ENCODE data around the gene GNS.

GNS gene

DNA sequence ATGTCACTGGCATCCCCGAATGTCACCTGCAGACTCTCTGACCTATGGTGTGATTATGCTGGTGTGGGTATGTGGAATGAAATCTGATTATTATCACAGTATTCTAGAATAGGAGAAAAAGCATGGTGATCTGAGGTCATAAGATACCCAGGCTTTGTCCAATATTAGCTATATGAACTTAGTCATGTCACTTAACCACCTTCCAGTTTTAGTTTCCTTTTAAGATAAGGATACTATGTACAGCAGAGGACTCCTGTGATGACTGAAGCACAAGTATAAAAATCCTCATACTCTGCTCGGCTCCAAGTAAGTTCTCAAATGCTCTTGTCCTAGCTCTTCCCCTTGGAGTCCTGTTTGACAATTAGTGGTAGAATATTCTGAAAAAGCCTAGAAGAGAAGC lies 2.8 kb downstream of the GNS start:
- no peak for FAIRE-seq

GRCh38 chr12:64753427-64753826 lies 5.8 kb downstream of the GNS start:
- DNase-seq (ENCODE audit: insufficient read length, low spot score) (no peak), FAIRE-seq (no peak)
- TF ChIP-seq CTCF (IDR thresholded peaks at IDR 0.05; ENCODE audit: insufficient read depth, missing control alignments): no peak

More for the DNA sequence above, 2.8 kb downstream of the GNS start:
- DNase-seq (ENCODE audit: insufficient read length, low spot score): no peak
- no peak for TF ChIP-seq CTCF (IDR thresholded peaks at IDR 0.05; ENCODE audit: insufficient read depth, missing control alignments)

DNA sequence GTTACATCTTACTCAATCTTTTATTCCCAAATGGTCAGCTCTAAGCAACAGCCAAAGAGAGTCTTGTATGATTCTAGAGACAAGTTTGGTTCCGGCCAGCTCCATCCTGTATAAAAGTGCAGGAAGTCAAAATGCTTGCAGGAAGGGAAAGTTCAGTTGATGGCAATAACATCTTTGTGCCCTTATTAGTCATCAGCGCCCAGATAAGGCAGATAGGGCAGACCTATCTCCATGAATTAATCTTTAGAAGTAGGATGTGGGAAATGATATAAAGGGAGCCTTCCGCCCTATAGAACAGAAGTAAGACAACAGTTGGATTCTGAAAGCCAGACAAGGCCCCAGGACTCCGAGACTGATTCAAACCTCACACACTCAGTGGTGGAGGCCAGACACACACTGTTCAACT lies 6.4 kb downstream of the GNS start:
- DNase-seq (ENCODE audit: insufficient read length, low spot score) (no peak), FAIRE-seq (no peak)
- TF ChIP-seq CTCF (IDR thresholded peaks at IDR 0.05; ENCODE audit: insufficient read depth, missing control alignments): no peak

- no peak for FAIRE-seq
- no peak for DNase-seq (ENCODE audit: insufficient read length, low spot score)
- no peak for TF ChIP-seq CTCF (IDR thresholded peaks at IDR 0.05; ENCODE audit: insufficient read depth, missing control alignments)
Observed at GRCh38 chr12:64752032-64752431, 7.2 kb downstream of the GNS start.

DNA sequence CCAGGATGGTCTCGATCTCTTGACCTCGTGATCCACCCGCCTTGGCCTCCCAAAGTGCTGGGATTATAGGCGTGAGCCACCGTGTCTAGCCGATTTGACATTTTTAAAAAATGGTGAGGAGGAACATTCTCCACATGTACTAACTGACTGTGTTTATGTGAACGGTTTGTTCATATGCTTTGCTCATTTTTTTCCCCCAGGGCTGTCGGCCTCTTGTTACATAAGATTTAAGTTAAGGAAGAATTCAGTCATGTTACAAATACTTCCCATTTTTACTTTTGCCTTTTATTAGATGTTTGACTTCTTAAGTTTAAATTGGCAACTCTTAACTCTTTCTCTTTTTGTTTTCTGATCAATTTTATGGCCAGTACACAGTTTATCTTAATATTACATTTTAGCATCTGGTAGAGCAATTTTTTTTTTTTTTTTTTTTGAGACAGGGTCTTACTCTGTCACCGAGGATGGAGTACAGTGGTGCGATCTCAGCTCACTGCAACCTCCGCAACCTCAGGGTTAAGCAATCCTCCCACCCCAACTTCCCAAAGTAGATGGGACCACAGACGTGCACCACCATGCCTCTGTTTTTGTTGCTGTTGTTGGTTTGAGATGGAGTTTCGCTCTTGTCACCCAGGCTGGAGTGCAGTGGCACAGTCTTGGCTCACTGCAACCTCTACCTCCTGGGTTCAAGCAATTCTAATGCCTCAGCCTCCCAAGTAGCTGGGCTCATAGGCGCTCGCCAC lies 9.6 kb downstream of the GNS start:
- no peak for DNase-seq (ENCODE audit: insufficient read length, low spot score)
- TF ChIP-seq CTCF (IDR thresholded peaks at IDR 0.05; ENCODE audit: insufficient read depth, missing control alignments): no peak
- no peak for FAIRE-seq

GRCh38 chr12:64747695-64748094 lies 11.5 kb downstream of the GNS start:
- no peak for FAIRE-seq
- DNase-seq (ENCODE audit: insufficient read length, low spot score): no peak
- TF ChIP-seq CTCF (IDR thresholded peaks at IDR 0.05; ENCODE audit: insufficient read depth, missing control alignments): no peak

DNA sequence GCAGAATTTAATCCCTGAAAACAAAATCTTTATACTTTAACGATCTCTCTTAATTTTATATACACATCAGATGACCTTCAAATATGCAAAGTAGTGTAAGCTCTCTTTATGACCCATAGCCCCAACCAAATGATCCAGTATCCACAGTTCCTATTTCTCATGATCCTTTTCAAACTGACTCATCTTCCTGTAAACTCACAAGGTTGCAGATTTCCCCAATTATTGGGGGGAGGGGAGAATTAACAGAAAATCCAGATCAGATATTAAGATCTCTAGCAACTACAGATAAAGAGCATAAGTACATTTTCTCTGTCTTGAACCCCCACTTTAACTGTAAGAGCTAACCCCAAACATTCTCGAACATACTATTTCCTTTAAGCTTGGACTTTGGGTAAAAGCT lies 12.5 kb downstream of the GNS start:
- FAIRE-seq: no peak
- TF ChIP-seq CTCF (IDR thresholded peaks at IDR 0.05; ENCODE audit: insufficient read depth, missing control alignments): no peak
- no peak for DNase-seq (ENCODE audit: insufficient read length, low spot score)

Measured in D721Med (cell line).